Lung (tissue), 12 donors: Measurements from ENCODE around the gene PANX2. TPM values are rescaled to one million over a fixed set of nuclear protein-coding genes. Genes with fewer than 3 reads are reported as not detected.
"Not testable (repeated sequence)": the region's sequence is repeated elsewhere in the genome, so short reads cannot be mapped to it uniquely, and the experiment has no call there.

Source experiments
- ATAC-seq: fragments of 200-7000 bp; cut with Tn5 transposase; one replicate; pipeline ENCODE4 v1.9.1; 2020; ENCODE audit warnings: moderate number of reproducible peaks; ENCODE audit not compliant: insufficient read depth, low FRiP score
- DNase-seq, 3 donors: peaks; one replicate each; pipeline ENCODE4 v3.0.0-alpha.2; 2013 to 2017
- H3K27ac ChIP-seq, 2 donors: one replicate each; pipeline ENCODE4 v1.5.1; 2013; ENCODE audit warnings: mild to moderate bottlenecking in 2 of 2, moderate library complexity in 2 of 2, control low read depth in 1 of 2, inconsistent platforms in 1 of 2, low read depth in 1 of 2, low read length in 1 of 2
- H3K27me3 ChIP-seq, 3 donors: one replicate each; pipeline ENCODE4 v1.5.1; 2013; ENCODE audit warnings: low read length in 2 of 3; ENCODE audit not compliant: control insufficient read depth in 3 of 3, insufficient read depth in 3 of 3
- H3K36me3 ChIP-seq, 4 donors: one replicate each; pipeline ENCODE4 v1.5.1; 2013; ENCODE audit warnings: low read length in 4 of 4, mild to moderate bottlenecking in 1 of 4, moderate library complexity in 1 of 4; ENCODE audit not compliant: control insufficient read depth in 4 of 4, insufficient read depth in 4 of 4
- H3K4me1 ChIP-seq, 5 donors: one replicate each; pipeline ENCODE4 v1.5.1; 2013; ENCODE audit warnings: low read length in 5 of 5, mild to moderate bottlenecking in 2 of 5, moderate library complexity in 1 of 5; ENCODE audit not compliant: control insufficient read depth in 5 of 5, insufficient read depth in 5 of 5
- H3K4me3 ChIP-seq: one replicate; pipeline ENCODE4 v1.5.1; 2013; ENCODE audit warnings: mild to moderate bottlenecking, control low read depth, moderate library complexity
- H3K9ac ChIP-seq, 2 donors: one replicate each; pipeline ENCODE4 v1.5.1; 2013; ENCODE audit warnings: low read length in 2 of 2, control low read depth in 1 of 2; ENCODE audit not compliant: insufficient read depth in 1 of 2
- H3K9me3 ChIP-seq, 4 donors: one replicate each; pipeline ENCODE4 v1.5.1; 2013; ENCODE audit warnings: low read length in 3 of 4, mild to moderate bottlenecking in 1 of 4, moderate library complexity in 1 of 4; ENCODE audit not compliant: control insufficient read depth in 4 of 4, insufficient read depth in 3 of 4
- CTCF ChIP-seq: IDR thresholded peaks from 2 replicates; pipeline ENCODE4 v1.5.1; 2012; ENCODE audit warnings: mild to moderate bottlenecking; ENCODE audit errors: control extremely low read depth, extremely low read depth
- WGBS, 2 donors: extraction: QIAGEN DNeasy Blood & Tissue Kit; methylation state at CpG; one replicate each; pipeline ENCODE4 v1.1.7; 2013; 5-methylcytosine and 5-hydroxymethylcytosine counted together
- polyA plus RNA-seq, 2 donors: library from polyadenylated mRNA; stranded (reverse); fragments of 200-250 nt; gene quantifications; one replicate each; pipeline ENCODE4 v1.2.1, GENCODE V29; 2013
- total RNA-seq, 2 donors: library from RNA; depleted of rRNA in 1 of 2; stranded (reverse); fragments of >200 nt in 1 of 2; gene quantifications; one replicate each; pipeline ENCODE4 v1.2.1, GENCODE V29; 2014 to 2021
- donor health status: control.
- donor health status: control.
- donor health status: Bipolar disorder and iron deficiency.
- donor health status: healthy.
- donor health status: DM: yes; HTN: yes; CAD: no.

The PANX2 gene
- total and polyA plus RNA-seq, 4 donors = 1.00 to 3.9 (median 2.6) TPM

GRCh38 chr22:50144005-50144614 lies 26.4 kb upstream of the PANX2 start:
- no peak for TF ChIP-seq CTCF
- no peak overlapping the region for H3K4me3 ChIP-seq
- DNase-seq (no peak), ATAC-seq (no peak)
- H3K36me3 ChIP-seq = no peaks in the 10 kb centered on the region
- H3K4me1 ChIP-seq = peaks cover 0 to 38% (median 4%) of the 10 kb centered on the region in 5 donors
- no peak overlapping the region for H3K9ac ChIP-seq
- H3K27me3 ChIP-seq = no peaks in the 10 kb centered on the region
- no peak overlapping the region for H3K27ac ChIP-seq
- WGBS, 2 donors = 78 to 80% methylated on average over 18 of the region's 18 CpGs
- H3K9me3 ChIP-seq = no peaks in the 10 kb centered on the region

- no peak for TF ChIP-seq CTCF
- Histone ChIP-seq H3K9ac (no peak overlapping the region), H3K27me3 (no peaks in the 10 kb centered on the region), H3K4me3 (no peak overlapping the region), H3K4me1 (peaks cover 0 to 34% (median 4%) of the 10 kb centered on the region in 5 donors), H3K27ac (no peak overlapping the region), H3K36me3 (no peaks in the 10 kb centered on the region), H3K9me3 (no peaks in the 10 kb centered on the region)
- DNase-seq = peak in 1 of 3 donors; percentile 36
- 68 to 80% methylated on average over 25 of the region's 25 CpGs for WGBS, 2 donors
- no peak for ATAC-seq
Measured at GRCh38 chr22:50145721-50146438, 24.7 kb upstream of the PANX2 start.

DNA sequence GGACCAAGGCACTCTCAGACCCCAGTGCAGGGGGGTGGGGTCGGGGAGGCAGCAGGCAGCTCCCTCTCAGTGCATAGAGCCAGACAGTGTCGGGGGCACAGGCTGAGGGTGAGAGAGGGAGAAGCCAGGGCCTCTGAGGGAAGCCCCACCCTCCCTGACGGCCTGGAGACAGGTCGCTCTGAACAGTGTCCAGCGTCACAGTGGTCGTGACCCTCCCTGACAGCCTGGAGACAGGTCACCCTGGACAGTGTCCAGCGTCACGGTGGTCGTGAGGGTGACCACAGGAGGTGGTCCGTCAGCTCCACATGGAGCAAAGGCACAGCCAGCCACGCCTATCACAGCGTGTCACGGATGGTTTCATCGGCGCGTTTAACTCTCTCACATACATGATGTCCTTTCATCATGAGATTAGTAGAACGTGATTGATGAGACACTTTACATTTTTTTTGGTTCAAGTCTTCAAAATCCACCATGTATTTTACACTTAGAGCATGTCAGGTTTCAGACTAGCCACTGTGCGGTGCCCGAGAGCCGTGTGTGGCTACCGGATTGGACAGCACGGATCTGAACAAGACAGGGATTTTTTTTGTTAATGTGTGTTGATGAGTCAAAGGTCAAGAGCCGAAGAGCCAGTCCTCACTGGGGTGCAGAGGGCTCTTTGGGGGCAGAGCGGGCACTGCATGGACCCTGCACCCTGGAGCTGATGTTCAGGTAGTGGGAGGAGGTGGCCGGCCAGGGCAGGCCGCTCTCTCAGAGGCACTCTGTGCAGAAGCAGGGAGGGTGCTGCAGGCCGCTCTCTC lies 23.9 kb upstream of the PANX2 start:
- no peak overlapping the region for H3K4me3 ChIP-seq
- 46 to 57% methylated on average over 27 of the region's 27 CpGs for whole genome bisulfite sequencing, 2 donors
- no peaks in the 10 kb centered on the region for H3K9me3 ChIP-seq
- peaks cover 0 to 31% (median 4%) of the 10 kb centered on the region in 5 donors for H3K4me1 ChIP-seq
- DNase-seq = peak; percentile 78 to 86 (median 83)
- no peak for ATAC-seq
- TF ChIP-seq CTCF = peak; percentile 52
- H3K9ac ChIP-seq = no peak overlapping the region
- no peaks in the 10 kb centered on the region for H3K36me3 ChIP-seq
- no peak overlapping the region for H3K27ac ChIP-seq
- H3K27me3 ChIP-seq = no peaks in the 10 kb centered on the region

DNA sequence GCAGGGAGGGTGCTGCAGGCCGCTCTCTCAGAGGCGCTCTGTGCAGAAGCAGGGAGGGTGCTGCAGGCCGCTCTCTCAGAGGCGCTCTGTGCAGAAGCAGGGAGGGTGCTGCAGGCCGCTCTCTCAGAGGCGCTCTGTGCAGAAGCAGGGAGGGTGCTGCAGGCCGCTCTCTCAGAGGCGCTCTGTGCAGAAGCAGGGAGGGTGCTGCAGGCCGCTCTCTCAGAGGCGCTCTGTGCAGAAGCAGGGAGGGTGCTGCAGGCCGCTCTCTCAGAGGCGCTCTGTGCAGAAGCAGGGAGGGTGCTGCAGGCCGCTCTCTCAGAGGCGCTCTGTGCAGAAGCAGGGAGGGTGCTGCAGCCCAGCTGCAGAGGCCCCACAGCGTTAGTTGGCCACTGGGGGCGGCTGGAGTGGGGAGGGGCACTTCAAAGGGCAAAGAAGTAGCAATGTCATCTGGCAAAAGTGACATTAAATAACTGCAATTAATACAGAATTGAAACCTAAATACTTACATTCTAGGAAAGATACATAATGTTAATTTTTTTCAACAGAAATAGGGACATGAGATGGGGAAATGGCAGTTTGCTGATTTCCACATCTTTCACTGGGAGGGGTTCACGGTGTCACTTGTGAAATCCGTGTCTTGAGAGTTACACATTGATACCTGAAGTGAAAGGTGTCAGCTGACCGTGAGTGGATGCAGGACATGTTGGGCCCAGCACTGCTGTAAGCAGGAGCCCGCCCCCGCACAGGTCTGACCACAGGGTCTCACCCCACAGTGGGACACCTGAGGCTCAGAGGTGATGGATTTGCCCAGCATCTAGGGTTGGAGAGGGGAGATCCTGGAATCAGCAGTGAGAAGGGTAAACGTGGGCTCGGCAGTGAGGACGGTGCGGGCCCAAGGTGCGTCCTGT lies 23.0 kb upstream of the PANX2 start:
- not testable (repeated sequence) for DNase-seq, H3K4me3 ChIP-seq, H3K36me3 ChIP-seq, H3K27ac ChIP-seq, H3K9me3 ChIP-seq, ATAC-seq, H3K27me3 ChIP-seq, H3K9ac ChIP-seq
- 43 to 73% methylated on average over 14 to 15 of the region's 26 CpGs for WGBS, 2 donors
- peaks cover 0 to 23% (median 2%) of the 10 kb centered on the region in 5 donors for H3K4me1 ChIP-seq
